ENCODE measurements around the gene ALG1L2. TPM values are rescaled to one million over a fixed set of nuclear protein-coding genes. Genes with fewer than 3 reads are reported as not detected.

Gene ALG1L2
- total and polyA plus RNA-seq, 10 donors: 0.74 to 2.4 (median 1.8) TPM; not detected in 6

Other genes starting within 250 kb of the ALG1L2 start
- gene TMCC1, start 188.1 kb upstream of the ALG1L2 start, total RNA-seq: 10 to 100 TPM; 23.9 to 45.5 (median 38.3) TPM
- 1 to 10 TPM; 4.5 to 9.3 (median 5.7) TPM for gene TMCC1, start 188.1 kb upstream of the ALG1L2 start, polyA plus RNA-seq
- gene TRH, start 107.1 kb upstream of the ALG1L2 start, total RNA-seq: under 1 TPM in 2 of 7 donors, not detected in 5; 0.17 to 0.22 TPM
- gene TRH, start 107.1 kb upstream of the ALG1L2 start, polyA plus RNA-seq: under 1 TPM in 1 of 3 donors, not detected in 2; 0.06 TPM

Measured in spleen (tissue), 10 donors.